Right atrium auricular region (tissue), 2 donors: ENCODE data around the gene TBC1D19. TPM values are rescaled to one million over a fixed set of nuclear protein-coding genes. Genes with fewer than 3 reads are reported as not detected.
"Not testable (repeated sequence)": the region's sequence is repeated elsewhere in the genome, so short reads cannot be mapped to it uniquely, and the experiment has no call there.

Experiments used
- DNase-seq: peaks from one replicate; pipeline ENCODE4 v3.0.0-alpha.2; 2019; ENCODE audit warnings: low spot score
- H3K27ac ChIP-seq, 2 donors: fragments of 200-600 bp; sonication (generic); 1 replicate in 1 of 2; 2 replicates in 1 of 2; pipeline ENCODE4 v1.5.1; 2016 to 2019
- H3K27me3 ChIP-seq, 2 donors: fragments of 200-600 bp; sonication (generic); one replicate each; pipeline versions ENCODE4 v1.5.1 to v1.6.0; 2017 to 2019
- H3K36me3 ChIP-seq: fragments of 200-600 bp; sonication (generic); one replicate; pipeline ENCODE4 v1.5.1; 2016
- H3K4me1 ChIP-seq, 2 donors: fragments of 200-600 bp; sonication (generic); one replicate each; pipeline versions ENCODE4 v1.5.1 to v1.6.0; 2017 to 2019
- H3K4me3 ChIP-seq, 2 donors: fragments of 200-600 bp; sonication (generic); 1 replicate in 1 of 2; 2 replicates in 1 of 2; pipeline ENCODE4 v1.5.1; 2017 to 2019; ENCODE audit warnings: mild to moderate bottlenecking in 1 of 2, moderate library complexity in 1 of 2
- H3K9me3 ChIP-seq, 2 donors: fragments of 200-600 bp; sonication (generic); one replicate each; pipeline ENCODE4 v1.5.1; 2019
- total RNA-seq, 2 donors: library from RNA; depleted of rRNA; stranded (reverse); fragments of >200 nt; gene quantifications; one replicate each; pipeline ENCODE4 v1.1.0, GENCODE V29; 2016
- TF ChIP-seq, protein P1 (sequence below), 2 donors: fragments of 200-600 bp; sonication (generic); IDR thresholded peaks; one replicate each; pipeline ENCODE4 v1.5.1; 2019; ENCODE audit warnings: antibody characterized with exemption in 2 of 2

The TBC1D19 gene
- total RNA-seq, 2 donors from 2014 or later: 10.5 to 10.8 TPM

DNA sequence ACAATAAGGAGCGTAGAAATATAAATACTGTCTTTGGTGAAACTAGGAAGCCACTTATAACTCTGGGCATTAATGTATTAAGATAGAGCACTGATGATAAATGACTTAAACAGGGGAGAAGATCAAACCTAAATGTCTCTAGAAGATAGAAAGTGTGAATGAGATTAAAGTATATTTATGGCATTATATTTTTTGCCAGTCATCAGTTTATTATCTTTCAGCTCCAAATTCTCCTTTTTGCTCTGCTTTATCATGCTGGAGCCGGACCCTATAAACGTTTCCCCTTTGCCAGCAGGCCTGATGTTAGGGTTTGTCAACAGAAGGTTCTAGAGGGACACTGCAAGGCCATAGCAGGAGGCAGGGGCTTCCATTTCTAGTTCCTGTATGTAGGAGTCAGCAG, 76.4 kb downstream of the TBC1D19 start:
- TF ChIP-seq, protein P1, sequence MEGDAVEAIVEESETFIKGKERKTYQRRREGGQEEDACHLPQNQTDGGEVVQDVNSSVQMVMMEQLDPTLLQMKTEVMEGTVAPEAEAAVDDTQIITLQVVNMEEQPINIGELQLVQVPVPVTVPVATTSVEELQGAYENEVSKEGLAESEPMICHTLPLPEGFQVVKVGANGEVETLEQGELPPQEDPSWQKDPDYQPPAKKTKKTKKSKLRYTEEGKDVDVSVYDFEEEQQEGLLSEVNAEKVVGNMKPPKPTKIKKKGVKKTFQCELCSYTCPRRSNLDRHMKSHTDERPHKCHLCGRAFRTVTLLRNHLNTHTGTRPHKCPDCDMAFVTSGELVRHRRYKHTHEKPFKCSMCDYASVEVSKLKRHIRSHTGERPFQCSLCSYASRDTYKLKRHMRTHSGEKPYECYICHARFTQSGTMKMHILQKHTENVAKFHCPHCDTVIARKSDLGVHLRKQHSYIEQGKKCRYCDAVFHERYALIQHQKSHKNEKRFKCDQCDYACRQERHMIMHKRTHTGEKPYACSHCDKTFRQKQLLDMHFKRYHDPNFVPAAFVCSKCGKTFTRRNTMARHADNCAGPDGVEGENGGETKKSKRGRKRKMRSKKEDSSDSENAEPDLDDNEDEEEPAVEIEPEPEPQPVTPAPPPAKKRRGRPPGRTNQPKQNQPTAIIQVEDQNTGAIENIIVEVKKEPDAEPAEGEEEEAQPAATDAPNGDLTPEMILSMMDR (IDR thresholded peaks at IDR 0.05): no peak
- Histone ChIP-seq H3K36me3 (no peaks in the 10 kb centered on the region), H3K9me3 (peaks cover 0 to 7% of the 10 kb centered on the region in 2 donors), H3K4me1 (no peaks in the 10 kb centered on the region), H3K27ac (no peak overlapping the region), H3K27me3 (no peaks in the 10 kb centered on the region), H3K4me3 (no peak overlapping the region)
- no peak for DNase-seq

GRCh38 chr4:26663888-26664287, 80.0 kb downstream of the TBC1D19 start:
- Histone ChIP-seq H3K4me3 (no peak overlapping the region), H3K4me1 (no peaks in the 10 kb centered on the region), H3K36me3 (no peaks in the 10 kb centered on the region), H3K9me3 (no peaks in the 10 kb centered on the region), H3K27ac (no peak overlapping the region), H3K27me3 (no peaks in the 10 kb centered on the region)
- DNase-seq: no peak
- TF ChIP-seq, protein P1 (IDR thresholded peaks at IDR 0.05): no peak

GRCh38 chr4:26670903-26671537, 87.1 kb downstream of the TBC1D19 start:
- no peaks in the 10 kb centered on the region for H3K4me1 ChIP-seq
- no peaks in the 10 kb centered on the region for H3K27me3 ChIP-seq
- DNase-seq: no peak

GRCh38 chr4:26679040-26679695, 95.3 kb downstream of the TBC1D19 start:
- not testable (repeated sequence) for H3K27ac ChIP-seq, H3K27me3 ChIP-seq, H3K4me3 ChIP-seq, H3K4me1 ChIP-seq, H3K9me3 ChIP-seq, DNase-seq, H3K36me3 ChIP-seq

More at GRCh38 chr4:26670903-26671537, 87.1 kb downstream of the TBC1D19 start:
- no peak overlapping the region for H3K4me3 ChIP-seq
- no peak overlapping the region for H3K27ac ChIP-seq
- no peaks in the 10 kb centered on the region for H3K36me3 ChIP-seq
- TF ChIP-seq, protein P1 (IDR thresholded peaks at IDR 0.05): no peak
- no peaks in the 10 kb centered on the region for H3K9me3 ChIP-seq

- Histone ChIP-seq H3K27me3 (no peaks in the 10 kb centered on the region), H3K4me1 (no peaks in the 10 kb centered on the region), H3K27ac (no peak overlapping the region), H3K4me3 (no peak overlapping the region), H3K36me3 (no peaks in the 10 kb centered on the region), H3K9me3 (no peaks in the 10 kb centered on the region)
- TF ChIP-seq, protein P1 (IDR thresholded peaks at IDR 0.05): no peak
- no peak for DNase-seq
These were observed 98.6 kb downstream of the TBC1D19 start for GRCh38 chr4:26682436-26682835.

GRCh38 chr4:26685250-26685649, 101.4 kb downstream of the TBC1D19 start:
- Histone ChIP-seq H3K9me3 (no peaks in the 10 kb centered on the region), H3K4me1 (no peaks in the 10 kb centered on the region), H3K4me3 (no peak overlapping the region), H3K36me3 (no peaks in the 10 kb centered on the region), H3K27ac (no peak overlapping the region), H3K27me3 (no peaks in the 10 kb centered on the region)
- no peak for DNase-seq
- TF ChIP-seq, protein P1 (IDR thresholded peaks at IDR 0.05): no peak
